ENCODE data around the gene MRPS12. TPM values are rescaled to one million over a fixed set of nuclear protein-coding genes. Genes with fewer than 3 reads are reported as not detected.

The MRPS12 gene
- total RNA-seq, 2 donors from 2014 or later: 16.6 to 16.8 TPM

DNA sequence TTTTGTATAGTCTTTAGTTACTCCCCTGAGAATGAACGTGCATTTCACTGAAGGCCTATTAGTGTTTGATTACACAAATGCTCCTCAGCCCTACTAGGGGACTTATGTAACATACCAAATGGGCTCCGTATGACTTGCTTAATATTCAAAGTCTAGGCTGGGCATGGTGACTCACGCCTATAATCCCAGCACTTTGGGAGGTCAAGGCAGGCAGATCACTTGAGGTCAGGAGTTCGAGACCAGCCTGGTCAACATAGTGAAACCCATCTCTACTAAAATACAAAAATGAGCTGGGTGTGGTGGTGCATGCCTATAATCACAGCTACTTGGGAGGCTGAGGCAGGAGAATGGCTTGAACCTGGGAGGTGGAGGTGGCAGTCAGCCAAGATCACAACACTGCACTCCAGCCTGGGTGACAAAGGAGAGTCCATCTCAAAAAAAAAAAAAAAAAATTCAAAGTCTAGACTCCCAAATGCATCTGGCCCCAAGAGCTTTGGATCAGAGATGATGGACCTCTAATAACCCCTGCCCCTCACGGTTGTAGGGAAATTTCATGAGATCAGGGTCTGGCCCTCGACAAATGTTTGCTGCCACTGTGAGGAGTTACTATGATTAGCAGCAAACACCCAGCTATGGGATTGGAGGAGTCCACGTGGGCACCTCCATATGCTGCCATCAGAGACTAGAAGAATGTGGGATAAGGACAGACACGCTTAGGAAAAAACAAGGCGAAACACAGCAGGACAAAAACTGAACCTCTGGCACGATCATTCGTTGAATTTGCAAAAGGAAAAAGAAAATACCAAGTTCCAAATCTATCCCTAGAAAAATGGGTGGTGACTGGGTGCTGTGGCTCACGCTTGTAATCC is 40.2 kb downstream of the MRPS12 start:
- Histone ChIP-seq H3K36me3 (replicated peaks in 1 of 2; ENCODE audit: insufficient read depth in 1 of 2, low read depth in 2 of 2) (no peaks in the 10 kb centered on the region), H3K4me1 (peaks cover 13% of the 10 kb centered on the region), H3K4me3 (no peak overlapping the region), H3K9me3 (no peaks in the 10 kb centered on the region), H3K27me3 (no peaks in the 10 kb centered on the region), H3K27ac (no peak overlapping the region)
- intact Hi-C loops (cut with DNase I): no loop called here
- WGBS, 2 donors: 85 to 94% methylated on average over 9 to 12 of the region's 12 CpGs
- DNase-seq (no peak), ATAC-seq (no peak)
- TF ChIP-seq, protein P1, sequence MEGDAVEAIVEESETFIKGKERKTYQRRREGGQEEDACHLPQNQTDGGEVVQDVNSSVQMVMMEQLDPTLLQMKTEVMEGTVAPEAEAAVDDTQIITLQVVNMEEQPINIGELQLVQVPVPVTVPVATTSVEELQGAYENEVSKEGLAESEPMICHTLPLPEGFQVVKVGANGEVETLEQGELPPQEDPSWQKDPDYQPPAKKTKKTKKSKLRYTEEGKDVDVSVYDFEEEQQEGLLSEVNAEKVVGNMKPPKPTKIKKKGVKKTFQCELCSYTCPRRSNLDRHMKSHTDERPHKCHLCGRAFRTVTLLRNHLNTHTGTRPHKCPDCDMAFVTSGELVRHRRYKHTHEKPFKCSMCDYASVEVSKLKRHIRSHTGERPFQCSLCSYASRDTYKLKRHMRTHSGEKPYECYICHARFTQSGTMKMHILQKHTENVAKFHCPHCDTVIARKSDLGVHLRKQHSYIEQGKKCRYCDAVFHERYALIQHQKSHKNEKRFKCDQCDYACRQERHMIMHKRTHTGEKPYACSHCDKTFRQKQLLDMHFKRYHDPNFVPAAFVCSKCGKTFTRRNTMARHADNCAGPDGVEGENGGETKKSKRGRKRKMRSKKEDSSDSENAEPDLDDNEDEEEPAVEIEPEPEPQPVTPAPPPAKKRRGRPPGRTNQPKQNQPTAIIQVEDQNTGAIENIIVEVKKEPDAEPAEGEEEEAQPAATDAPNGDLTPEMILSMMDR (IDR thresholded peaks at IDR 0.05): no peak
- no peak for TF ChIP-seq POLR2A (IDR thresholded peaks at IDR 0.05)

DNA sequence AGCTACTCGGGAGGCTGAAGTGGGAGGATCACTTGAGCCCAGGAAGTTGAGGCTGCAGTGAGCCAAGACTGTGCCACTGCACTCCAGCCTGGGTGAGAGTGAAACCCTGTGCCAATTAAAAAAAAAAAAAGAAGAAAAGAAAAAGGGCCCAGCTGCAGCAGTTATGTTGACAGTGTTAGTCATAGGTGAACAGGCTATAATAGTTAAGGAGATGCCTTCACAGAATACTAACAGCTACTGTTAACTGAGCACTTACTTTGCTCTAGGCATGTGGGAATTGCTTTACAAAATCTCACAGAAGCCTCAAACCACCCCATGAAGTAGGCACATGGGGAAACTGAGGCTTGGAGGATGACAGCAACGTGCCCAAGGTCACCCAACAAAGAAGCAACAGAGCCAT is 40.9 kb downstream of the MRPS12 start:
- TF ChIP-seq, protein P1 (IDR thresholded peaks at IDR 0.05): no peak
- no peak for TF ChIP-seq POLR2A (IDR thresholded peaks at IDR 0.05)
- no peaks in the 10 kb centered on the region for H3K27me3 ChIP-seq
- no peaks in the 10 kb centered on the region for H3K36me3 ChIP-seq (replicated peaks in 1 of 2; ENCODE audit: insufficient read depth in 1 of 2, low read depth in 2 of 2)
- no peak overlapping the region for H3K4me3 ChIP-seq
- ATAC-seq (no peak), DNase-seq (no peak)
- intact Hi-C loops (cut with DNase I): no loop called here
- H3K27ac ChIP-seq: no peak overlapping the region
- peaks cover 21% of the 10 kb centered on the region for H3K4me1 ChIP-seq
- H3K9me3 ChIP-seq: no peaks in the 10 kb centered on the region
- 86 to 87% methylated on average over 2 of the region's 2 CpGs for WGBS, 2 donors

DNA sequence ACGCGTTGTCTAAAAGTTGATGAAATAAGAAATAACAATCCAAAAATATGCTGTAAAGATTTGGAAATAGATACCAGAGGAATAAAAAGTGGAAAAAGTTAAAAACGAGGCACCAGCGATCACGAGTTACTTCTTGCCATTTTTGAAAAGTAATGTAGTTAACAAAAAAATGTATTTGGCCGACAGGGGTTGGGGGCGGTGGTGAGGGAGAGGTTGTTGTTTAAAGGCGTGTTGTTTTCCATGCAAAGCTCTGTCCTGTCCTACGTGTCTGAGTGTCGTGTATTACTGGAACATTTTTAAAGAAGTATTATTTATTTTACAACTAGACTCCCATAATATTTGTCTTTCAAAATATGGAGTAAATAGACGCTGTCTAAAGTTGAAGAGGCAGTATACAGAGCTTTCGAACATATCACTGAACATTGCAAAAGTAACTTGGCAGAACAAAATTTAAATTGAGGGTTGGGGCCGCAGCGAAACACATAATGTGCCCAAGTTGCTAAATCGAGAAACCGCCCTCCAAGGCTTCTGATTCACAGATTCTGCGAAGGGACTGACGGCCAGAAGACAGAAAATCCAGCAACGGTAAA is 44.0 kb downstream of the MRPS12 start:
- TF ChIP-seq, protein P1 (IDR thresholded peaks at IDR 0.05): no peak
- TF ChIP-seq POLR2A (IDR thresholded peaks at IDR 0.05): no peak
- H3K27ac ChIP-seq: peak overlapping the region; percentile 72 to 90 (median 84)
- H3K27me3 ChIP-seq: no peaks in the 10 kb centered on the region
- no peak for DNase-seq
- peak overlapping the region in 1 of 2 donors; percentile 57 for H3K4me3 ChIP-seq
- no peaks in the 10 kb centered on the region for H3K9me3 ChIP-seq
- intact Hi-C loops (cut with DNase I): no loop called here
- H3K4me1 ChIP-seq: peaks cover 40% of the 10 kb centered on the region
- ATAC-seq: no peak
- 19 to 25% methylated on average over 19 of the region's 19 CpGs for WGBS, 2 donors
- no peaks in the 10 kb centered on the region for H3K36me3 ChIP-seq (replicated peaks in 1 of 2; ENCODE audit: insufficient read depth in 1 of 2, low read depth in 2 of 2)

DNA sequence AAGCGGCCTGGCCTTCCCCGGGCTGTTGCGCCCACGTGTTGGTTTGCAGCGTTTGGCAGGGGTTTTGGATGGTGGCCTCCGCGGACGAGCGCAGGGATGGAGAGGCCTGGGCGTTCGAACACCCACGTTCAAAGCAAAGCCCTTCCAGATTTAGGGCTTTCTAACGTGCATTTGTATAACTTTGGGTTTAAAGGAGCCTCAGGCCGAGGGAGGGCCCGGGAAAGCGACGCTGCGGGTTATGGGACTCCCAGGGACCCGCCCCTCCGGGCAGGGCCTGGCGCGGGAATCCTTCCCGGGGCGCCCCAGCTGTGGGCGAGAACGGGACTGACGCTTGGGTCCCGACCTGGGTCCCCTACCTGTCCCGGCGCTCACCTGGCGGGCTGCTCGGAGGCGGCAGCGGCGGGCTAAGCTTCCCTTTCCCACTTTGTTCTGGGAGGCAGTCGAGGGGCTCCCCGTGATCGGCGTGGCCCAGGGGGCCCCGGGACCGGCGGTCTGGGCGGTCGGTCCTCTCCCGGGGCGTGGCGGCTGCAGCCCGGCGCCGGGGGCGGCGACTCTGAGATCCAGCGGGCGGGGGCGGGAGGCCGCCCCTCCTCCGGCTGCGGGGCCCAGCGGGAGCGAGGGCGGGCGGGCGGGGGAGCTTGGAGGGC is 44.6 kb downstream of the MRPS12 start, which contains the start of gene FBXO17:
FBXO17 (minus strand) TSS at position 529 of the 647 bp plus-strand sequence. CDS start 25,423 bp downstream, outside the sequence.
- H3K27ac ChIP-seq: peak within 1 kb of the TSS; percentile 72 to 90 (median 84)
- intact Hi-C loops (cut with DNase I): no loop called here
- peak within 1 kb of the TSS in 1 of 2 donors; percentile 57 for H3K4me3 ChIP-seq
- WGBS, 2 donors: 0 to 1% methylated on average over 1 to 42 of the region's 63 CpGs
- ATAC-seq (peak; percentile 69), DNase-seq (peak; percentile 48 to 69 (median 48))
- no peaks in the 10 kb centered on the region for H3K9me3 ChIP-seq
- peaks cover 40% of the 10 kb centered on the region for H3K4me1 ChIP-seq
- peak in 2 of 3 donors; percentile 34 to 37 for TF ChIP-seq POLR2A (IDR thresholded peaks at IDR 0.05)
- TF ChIP-seq, protein P1 (IDR thresholded peaks at IDR 0.05): no peak
- H3K36me3 ChIP-seq (replicated peaks in 1 of 2; ENCODE audit: insufficient read depth in 1 of 2, low read depth in 2 of 2): no peaks in the 10 kb centered on the region
- H3K27me3 ChIP-seq: no peaks in the 10 kb centered on the region
